ENCODE measurements around the gene RPL28. TPM values are rescaled to one million over a fixed set of nuclear protein-coding genes. Genes with fewer than 3 reads are reported as not detected.

Gene RPL28
- total RNA-seq, 4 donors from 2014 or later, result 116 to 394 (median 283) TPM

DNA sequence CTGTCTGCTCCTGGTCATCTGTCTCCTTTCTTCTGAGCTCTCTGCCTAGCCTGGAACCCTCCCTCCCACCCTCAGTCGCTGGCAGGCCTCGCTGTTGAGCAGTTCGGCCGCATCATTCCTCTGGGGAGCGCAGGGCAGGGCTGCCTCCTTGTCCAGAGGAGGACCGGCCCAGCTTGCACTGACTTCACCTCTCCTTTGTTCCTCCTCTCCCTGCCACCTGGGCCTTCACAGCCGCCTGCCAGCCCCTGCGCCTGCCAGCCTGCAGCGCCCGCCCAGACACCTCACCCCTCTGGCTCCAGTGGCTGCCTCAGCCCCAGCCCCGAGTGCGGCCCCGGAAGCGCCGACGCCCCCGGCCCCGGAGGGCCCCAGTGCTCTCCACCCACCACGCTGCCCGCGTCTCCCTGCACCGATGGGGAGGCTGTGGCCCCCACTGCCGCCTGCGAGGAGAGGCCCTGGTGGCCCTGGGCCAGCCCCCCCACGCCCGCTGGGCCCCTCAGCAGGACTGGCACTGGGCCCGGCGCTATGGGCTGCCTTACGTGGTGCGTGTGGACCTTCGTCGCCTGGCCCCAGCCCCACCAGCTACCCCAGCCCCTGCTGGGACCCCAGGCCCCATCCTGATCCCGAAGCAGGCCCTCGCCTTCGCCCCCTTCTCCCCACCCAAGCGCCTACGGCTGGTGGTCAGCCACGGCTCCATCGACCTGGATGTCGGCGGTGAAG is 38.8 kb upstream of the RPL28 start:
- DNase-seq, result no peak
- Histone ChIP-seq H3K4me1 (peaks cover 0 to 8% (median 0%) of the 10 kb centered on the region in 4 donors), H3K36me3 (peaks cover 0 to 29% (median 0%) of the 10 kb centered on the region in 3 donors), H3K9me3 (no peaks in the 10 kb centered on the region), H3K27ac (no peak overlapping the region), H3K4me3 (no peak overlapping the region), H3K27me3 (no peaks in the 10 kb centered on the region)
- TF ChIP-seq POLR2A (IDR thresholded peaks at IDR 0.05), result no peak
- TF ChIP-seq, protein P1, sequence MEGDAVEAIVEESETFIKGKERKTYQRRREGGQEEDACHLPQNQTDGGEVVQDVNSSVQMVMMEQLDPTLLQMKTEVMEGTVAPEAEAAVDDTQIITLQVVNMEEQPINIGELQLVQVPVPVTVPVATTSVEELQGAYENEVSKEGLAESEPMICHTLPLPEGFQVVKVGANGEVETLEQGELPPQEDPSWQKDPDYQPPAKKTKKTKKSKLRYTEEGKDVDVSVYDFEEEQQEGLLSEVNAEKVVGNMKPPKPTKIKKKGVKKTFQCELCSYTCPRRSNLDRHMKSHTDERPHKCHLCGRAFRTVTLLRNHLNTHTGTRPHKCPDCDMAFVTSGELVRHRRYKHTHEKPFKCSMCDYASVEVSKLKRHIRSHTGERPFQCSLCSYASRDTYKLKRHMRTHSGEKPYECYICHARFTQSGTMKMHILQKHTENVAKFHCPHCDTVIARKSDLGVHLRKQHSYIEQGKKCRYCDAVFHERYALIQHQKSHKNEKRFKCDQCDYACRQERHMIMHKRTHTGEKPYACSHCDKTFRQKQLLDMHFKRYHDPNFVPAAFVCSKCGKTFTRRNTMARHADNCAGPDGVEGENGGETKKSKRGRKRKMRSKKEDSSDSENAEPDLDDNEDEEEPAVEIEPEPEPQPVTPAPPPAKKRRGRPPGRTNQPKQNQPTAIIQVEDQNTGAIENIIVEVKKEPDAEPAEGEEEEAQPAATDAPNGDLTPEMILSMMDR (IDR thresholded peaks at IDR 0.05), result no peak

DNA sequence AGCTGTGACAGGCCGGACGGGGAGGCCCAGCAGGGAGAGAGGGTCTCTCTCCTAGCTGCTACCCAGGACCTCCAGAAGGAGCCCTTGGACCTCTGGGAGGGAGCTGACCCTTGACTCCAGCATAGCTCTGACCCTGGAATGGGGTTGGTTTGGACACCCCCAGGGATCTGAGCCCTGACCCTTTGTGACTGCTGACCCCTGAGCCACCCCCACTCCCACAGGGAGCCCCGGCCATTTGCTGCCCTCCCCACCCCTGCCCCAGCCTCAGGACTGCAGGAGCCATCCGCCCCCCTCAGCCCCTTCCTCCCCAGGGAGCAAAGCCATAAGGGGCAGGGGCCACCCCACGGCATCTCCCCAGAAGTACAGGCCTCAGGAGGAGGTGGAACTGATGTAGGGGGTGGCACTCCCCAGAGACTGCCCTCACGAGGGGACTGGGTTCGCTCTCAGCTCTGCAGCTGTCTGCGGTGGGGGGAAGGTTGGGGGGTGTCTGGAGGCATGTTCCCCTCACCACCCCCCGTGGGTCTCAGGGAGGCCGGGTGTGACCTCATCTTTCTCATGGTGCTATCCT is 38.2 kb upstream of the RPL28 start:
- Histone ChIP-seq H3K27me3 (peaks cover 0 to 5% of the 10 kb centered on the region in 2 donors), H3K36me3 (peaks cover 0 to 23% (median 0%) of the 10 kb centered on the region in 3 donors), H3K4me3 (no peak overlapping the region), H3K27ac (no peak overlapping the region), H3K9me3 (no peaks in the 10 kb centered on the region), H3K4me1 (peaks cover 0 to 10% (median 0%) of the 10 kb centered on the region in 4 donors)
- DNase-seq, result no peak
- TF ChIP-seq POLR2A (IDR thresholded peaks at IDR 0.05), result no peak
- TF ChIP-seq, protein P1 (IDR thresholded peaks at IDR 0.05), result no peak

DNA sequence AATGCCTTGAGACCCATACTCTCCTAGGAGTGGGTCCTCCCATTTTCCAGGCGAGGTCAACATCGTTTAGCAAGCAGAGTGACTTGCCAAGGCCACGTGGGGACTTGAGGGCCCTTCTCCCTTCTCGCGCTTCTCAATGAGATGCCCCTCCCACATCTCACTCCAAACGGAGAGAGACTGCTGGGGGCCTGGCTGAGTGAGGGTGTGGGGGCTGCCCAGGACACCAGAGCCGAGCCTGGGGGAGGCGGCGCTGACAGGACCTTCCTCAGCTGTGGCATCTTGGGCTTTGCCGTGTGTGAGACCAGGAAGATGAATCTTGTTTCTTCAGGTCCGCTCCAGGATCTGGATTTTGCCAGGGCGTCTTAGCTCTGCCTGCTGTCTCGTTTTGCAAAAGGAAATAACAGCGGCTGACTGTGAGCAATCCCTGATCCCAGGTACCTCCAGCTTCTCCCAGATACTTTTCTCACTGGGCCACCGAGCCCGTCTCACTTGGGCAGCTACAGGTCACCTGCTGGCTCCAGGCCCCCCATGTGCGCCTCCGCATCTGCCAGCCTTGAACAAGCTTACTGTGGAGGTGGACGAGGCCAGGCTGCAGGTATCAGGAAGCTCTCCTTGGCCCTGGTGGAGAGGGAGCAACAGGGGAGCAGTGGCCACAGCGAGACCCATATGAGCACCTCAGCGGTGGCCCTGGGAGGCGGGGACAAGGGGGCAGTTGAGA is 37.3 kb upstream of the RPL28 start:
- no peaks in the 10 kb centered on the region for H3K9me3 ChIP-seq
- no peak overlapping the region for H3K4me3 ChIP-seq
- no peak for TF ChIP-seq POLR2A (IDR thresholded peaks at IDR 0.05)
- TF ChIP-seq, protein P1 (IDR thresholded peaks at IDR 0.05), result no peak
- no peak overlapping the region for H3K27ac ChIP-seq
- H3K27me3 ChIP-seq, result peaks cover 0 to 13% of the 10 kb centered on the region in 2 donors
- H3K4me1 ChIP-seq, result peaks cover 0 to 19% (median 2%) of the 10 kb centered on the region in 4 donors
- DNase-seq, result no peak
- H3K36me3 ChIP-seq, result peaks cover 0 to 13% (median 0%) of the 10 kb centered on the region in 3 donors

DNA sequence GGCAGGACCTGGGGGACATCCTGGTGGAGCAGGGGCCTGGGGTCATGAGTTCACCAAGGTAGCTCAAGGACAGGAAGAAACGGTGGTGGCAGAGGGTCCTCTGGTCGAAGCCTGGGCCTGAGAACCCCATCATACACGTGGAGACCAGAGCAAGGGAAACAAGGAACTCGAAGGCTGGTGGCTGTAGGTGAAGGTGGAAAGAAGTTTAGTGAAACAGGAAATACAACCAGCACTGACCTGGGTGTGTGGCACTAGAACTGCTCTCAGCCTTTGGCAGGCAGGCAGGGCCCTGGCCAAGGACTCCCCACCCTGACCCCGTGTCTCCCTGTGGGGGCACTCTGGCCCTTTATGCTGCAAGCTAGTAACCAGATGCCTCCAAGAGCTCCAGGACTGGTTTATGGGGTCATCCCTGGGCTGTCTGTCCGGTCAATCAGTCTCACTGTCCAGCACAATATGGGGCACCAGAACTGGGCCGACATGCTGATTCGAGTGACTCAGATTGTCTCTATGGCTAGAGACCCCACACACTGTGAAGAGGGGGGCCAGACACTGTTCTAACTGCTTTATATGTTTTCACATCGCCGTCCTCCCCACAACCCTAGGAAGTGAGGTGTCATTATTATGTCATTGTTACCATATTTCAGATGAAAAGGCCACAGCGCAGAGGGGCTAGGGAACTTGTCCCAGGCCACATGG is 35.0 kb upstream of the RPL28 start:
- Histone ChIP-seq H3K4me1 (peaks cover 3 to 30% (median 11%) of the 10 kb centered on the region in 4 donors), H3K9me3 (no peaks in the 10 kb centered on the region), H3K27me3 (peaks cover 0 to 27% of the 10 kb centered on the region in 2 donors), H3K36me3 (peaks cover 0 to 9% (median 0%) of the 10 kb centered on the region in 3 donors), H3K27ac (no peak overlapping the region), H3K4me3 (no peak overlapping the region)
- DNase-seq, result no peak
- TF ChIP-seq, protein P1 (IDR thresholded peaks at IDR 0.05), result no peak
- TF ChIP-seq POLR2A (IDR thresholded peaks at IDR 0.05), result no peak

DNA sequence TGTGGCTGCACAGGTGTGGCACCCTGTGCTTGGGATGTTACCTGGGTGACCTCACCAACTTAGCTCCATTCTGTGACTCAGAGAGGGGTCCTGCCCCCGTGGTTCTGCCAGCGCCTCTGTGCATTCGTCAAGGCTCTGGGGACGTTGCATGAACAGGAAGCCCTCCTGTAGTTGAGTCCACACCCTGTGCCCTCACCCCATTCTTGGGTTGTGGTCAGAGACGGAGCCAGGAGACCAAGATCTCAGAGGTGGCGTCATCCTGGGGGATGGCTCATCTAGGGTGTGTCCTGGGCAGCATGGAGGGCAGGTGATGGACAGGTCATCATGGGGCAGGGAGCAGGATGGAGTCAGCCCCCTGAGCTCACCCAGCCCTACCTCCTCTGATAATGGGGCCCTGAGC is 33.7 kb upstream of the RPL28 start:
- no peak for TF ChIP-seq POLR2A (IDR thresholded peaks at IDR 0.05)
- TF ChIP-seq, protein P1 (IDR thresholded peaks at IDR 0.05), result no peak
- H3K27me3 ChIP-seq, result peaks cover 0 to 27% of the 10 kb centered on the region in 2 donors
- no peak overlapping the region for H3K4me3 ChIP-seq
- H3K27ac ChIP-seq, result no peak overlapping the region
- H3K36me3 ChIP-seq, result peaks cover 0 to under 1% (median 0%) of the 10 kb centered on the region in 3 donors
- no peaks in the 10 kb centered on the region for H3K9me3 ChIP-seq
- no peak for DNase-seq
- peaks cover 3 to 26% (median 11%) of the 10 kb centered on the region in 4 donors for H3K4me1 ChIP-seq
